Mesenchymal stem cell (in vitro differentiated cells and primary cell): ENCODE data around the gene PEG3.
"Not testable (repeated sequence)": the region's sequence is repeated elsewhere in the genome, so short reads cannot be mapped to it uniquely, and the experiment has no call there.

ENCODE experiments used
- DNase-seq: peaks from one replicate; pipeline ENCODE4 v3.0.0-alpha.2; 2013
- H2AFZ ChIP-seq: one replicate; pipeline ENCODE4 v1.6.1; 2013; ENCODE audit warnings: low read depth, mild to moderate bottlenecking, control low read depth, inconsistent platforms, low read length, moderate library complexity
- H2AK5ac ChIP-seq: 2 replicates; pipeline ENCODE4 v1.6.1; 2013; ENCODE audit warnings: low read length, moderate library complexity, mild to moderate bottlenecking, inconsistent platforms; ENCODE audit not compliant: severe bottlenecking
- H2BK120ac ChIP-seq: one replicate; pipeline ENCODE4 v1.6.1; 2013; ENCODE audit warnings: low read depth, mild to moderate bottlenecking, inconsistent platforms, low read length, moderate library complexity
- H2BK12ac ChIP-seq, 2 experiments: one replicate each; pipeline ENCODE4 v1.6.1; 2013; ENCODE audit warnings: inconsistent platforms in 2 of 2, low read length in 2 of 2, mild to moderate bottlenecking in 2 of 2, moderate library complexity in 2 of 2, control low read depth in 1 of 2
- H2BK15ac ChIP-seq: one replicate; pipeline ENCODE4 v1.6.1; 2013; ENCODE audit warnings: mild to moderate bottlenecking, low read depth, inconsistent platforms; ENCODE audit not compliant: poor library complexity, severe bottlenecking
- H2BK5ac ChIP-seq: 2 replicates; pipeline ENCODE4 v1.6.1; 2013; ENCODE audit warnings: low read depth, mild to moderate bottlenecking, low read length, control low read depth, inconsistent platforms; ENCODE audit not compliant: poor library complexity, severe bottlenecking
- H3K14ac ChIP-seq, 2 experiments: one replicate each; pipeline ENCODE4 v1.6.1; 2013; ENCODE audit warnings: inconsistent platforms in 2 of 2, low read length in 2 of 2, control low read depth in 1 of 2, mild to moderate bottlenecking in 1 of 2, moderate library complexity in 1 of 2
- H3K18ac ChIP-seq, 2 experiments: one replicate each; pipeline ENCODE4 v1.6.1; 2013; ENCODE audit warnings: inconsistent platforms in 2 of 2, low read length in 2 of 2, control low read depth in 1 of 2, low read depth in 1 of 2, mild to moderate bottlenecking in 1 of 2
- H3K23ac ChIP-seq, 2 experiments: one replicate each; pipeline ENCODE4 v1.6.1; 2013; ENCODE audit warnings: inconsistent platforms in 2 of 2, low read length in 2 of 2, mild to moderate bottlenecking in 2 of 2, moderate library complexity in 2 of 2, control low read depth in 1 of 2
- H3K27ac ChIP-seq: 2 replicates; pipeline ENCODE4 v1.5.1; 2013; ENCODE audit warnings: mild to moderate bottlenecking, moderate library complexity, low read length, control low read depth, inconsistent platforms; ENCODE audit not compliant: poor library complexity, severe bottlenecking
- H3K27me3 ChIP-seq, 2 experiments: 2 replicates each; pipeline versions ENCODE4 v1.6.1 to v1.7.0; 2013; ENCODE audit warnings: low read length in 2 of 2, mild to moderate bottlenecking in 2 of 2, moderate library complexity in 2 of 2, control low read depth in 1 of 2, inconsistent platforms in 1 of 2; ENCODE audit not compliant: control insufficient read depth in 1 of 2, insufficient read depth in 1 of 2
- H3K36me3 ChIP-seq, 2 experiments: 2 replicates each; pipeline versions ENCODE4 v1.6.1 to v1.7.0; 2013; ENCODE audit warnings: low read length in 2 of 2, control low read depth in 1 of 2, inconsistent platforms in 1 of 2, low read depth in 1 of 2, mild to moderate bottlenecking in 1 of 2; ENCODE audit not compliant: insufficient read depth in 2 of 2, control insufficient read depth in 1 of 2
- H3K4ac ChIP-seq, 2 experiments: one replicate each; pipeline ENCODE4 v1.6.1; 2013; ENCODE audit warnings: inconsistent platforms in 2 of 2, low read length in 2 of 2, mild to moderate bottlenecking in 2 of 2, moderate library complexity in 2 of 2, control low read depth in 1 of 2, low read depth in 1 of 2
- H3K4me1 ChIP-seq: 2 replicates; pipeline ENCODE4 v1.6.1; 2013; ENCODE audit warnings: low read depth, low read length, control low read depth; ENCODE audit not compliant: control insufficient read depth, insufficient read depth
- H3K4me2 ChIP-seq: 2 replicates; pipeline ENCODE4 v1.6.1; 2013; ENCODE audit warnings: low read length, mild to moderate bottlenecking, inconsistent platforms; ENCODE audit not compliant: poor library complexity, severe bottlenecking
- H3K4me3 ChIP-seq, 2 experiments: 2 replicates each; pipeline versions ENCODE4 v1.5.1 to v1.7.0; 2013; ENCODE audit warnings: low read length in 2 of 2, mild to moderate bottlenecking in 2 of 2, control low read depth in 1 of 2, low read depth in 1 of 2; ENCODE audit not compliant: insufficient read depth in 1 of 2
- H3K79me1 ChIP-seq: replicated peaks from 2 replicates; pipeline ENCODE4 v1.6.1; 2013; ENCODE audit warnings: mild to moderate bottlenecking, control low read depth, low read length, inconsistent platforms; ENCODE audit not compliant: poor library complexity, severe bottlenecking
- H3K9ac ChIP-seq: 2 replicates; pipeline ENCODE4 v1.7.0; 2013; ENCODE audit warnings: mild to moderate bottlenecking, low read length, moderate library complexity
- H3K9me3 ChIP-seq: 2 replicates; pipeline ENCODE4 v1.7.0; 2013; ENCODE audit warnings: mild to moderate bottlenecking, low read length; ENCODE audit not compliant: control insufficient read depth
- H4K8ac ChIP-seq: one replicate; pipeline ENCODE4 v1.6.1; 2013; ENCODE audit warnings: inconsistent platforms, mild to moderate bottlenecking, low read length, moderate library complexity
- H4K91ac ChIP-seq: one replicate; pipeline ENCODE4 v1.6.1; 2013; ENCODE audit warnings: mild to moderate bottlenecking, low read length, inconsistent platforms
- WGBS: methylation state at CpG from one replicate; pipeline ENCODE4 v1.1.7; 2013; ENCODE audit warnings: mixed read lengths; 5-methylcytosine and 5-hydroxymethylcytosine counted together

The PEG3 gene

GRCh38 chr19:56852361-56852760, 11.8 kb upstream of the PEG3 start:
- H3K23ac ChIP-seq, H3K4ac ChIP-seq, H3K4me2 ChIP-seq, H3K4me3 ChIP-seq, H3K79me1 ChIP-seq, H3K14ac ChIP-seq, H2AK5ac ChIP-seq, H2AFZ ChIP-seq, H3K18ac ChIP-seq, H2BK12ac ChIP-seq, H2BK120ac ChIP-seq, H2BK5ac ChIP-seq, H3K27me3 ChIP-seq, H4K91ac ChIP-seq, H4K8ac ChIP-seq, H3K4me1 ChIP-seq, H3K9ac ChIP-seq, H2BK15ac ChIP-seq, DNase-seq, H3K27ac ChIP-seq, H3K36me3 ChIP-seq: not testable (repeated sequence)
- H3K9me3 ChIP-seq, result peaks cover 26% of the 10 kb centered on the region
- 87% methylated on average over 1 of the region's 2 CpGs for WGBS

GRCh38 chr19:56848166-56848565, 7.6 kb upstream of the PEG3 start:
- Histone ChIP-seq H3K27me3 (no peaks in the 10 kb centered on the region), H3K18ac (no peak overlapping the region), H2BK15ac (no peak overlapping the region), H2BK12ac (no peak overlapping the region), H3K9ac (no peak overlapping the region), H2AFZ (no peak overlapping the region), H2AK5ac (no peak overlapping the region), H3K36me3 (no peaks in the 10 kb centered on the region), H4K91ac (no peak overlapping the region), H2BK120ac (no peak overlapping the region), H4K8ac (no peak overlapping the region), H3K4ac (no peak overlapping the region), H3K4me1 (no peaks in the 10 kb centered on the region), H3K14ac (no peak overlapping the region), H3K4me2 (no peak overlapping the region), H3K9me3 (peaks cover 30% of the 10 kb centered on the region), H3K79me1 (no peaks in the 10 kb centered on the region), H3K23ac (no peak overlapping the region), H2BK5ac (no peak overlapping the region), H3K4me3 (no peak overlapping the region), H3K27ac (no peak overlapping the region)
- no peak for DNase-seq
- 63% methylated on average over 2 of the region's 4 CpGs for WGBS

- no peak overlapping the region for H3K9ac ChIP-seq
- no peak overlapping the region for H2BK120ac ChIP-seq
- no peak overlapping the region for H3K23ac ChIP-seq
- H3K36me3 ChIP-seq, result no peaks in the 10 kb centered on the region
- no peak overlapping the region for H2AFZ ChIP-seq
- no peak overlapping the region for H3K27ac ChIP-seq
- H3K4me1 ChIP-seq, result no peaks in the 10 kb centered on the region
- no peak overlapping the region for H4K91ac ChIP-seq
- H3K4me2 ChIP-seq, result no peak overlapping the region
- H2AK5ac ChIP-seq, result no peak overlapping the region
- H4K8ac ChIP-seq, result no peak overlapping the region
- H3K4ac ChIP-seq, result no peak overlapping the region
- H3K9me3 ChIP-seq, result peaks cover 16% of the 10 kb centered on the region
- H3K18ac ChIP-seq, result no peak overlapping the region
- H3K4me3 ChIP-seq, result no peak overlapping the region
- H2BK15ac ChIP-seq, result no peak overlapping the region
- H3K79me1 ChIP-seq, result no peaks in the 10 kb centered on the region
- H3K14ac ChIP-seq, result no peak overlapping the region
- no peak overlapping the region for H2BK12ac ChIP-seq
- no peak for DNase-seq
- no peak overlapping the region for H2BK5ac ChIP-seq
- H3K27me3 ChIP-seq, result no peaks in the 10 kb centered on the region
- 63% methylated on average over 1 of the region's 1 CpG for WGBS
These were observed 1.9 kb upstream of the PEG3 start for GRCh38 chr19:56842412-56842811.

GRCh38 chr19:56841193-56841543, 642 bp upstream of the PEG3 start:
- Histone ChIP-seq H3K4me1 (no peaks in the 10 kb centered on the region), H4K91ac (no peak overlapping the region), H3K36me3 (no peaks in the 10 kb centered on the region), H3K27ac (no peak overlapping the region), H3K23ac (no peak overlapping the region), H3K14ac (no peak overlapping the region), H2BK120ac (no peak overlapping the region), H2BK12ac (no peak overlapping the region), H2BK5ac (no peak overlapping the region), H3K18ac (no peak overlapping the region), H2BK15ac (no peak overlapping the region), H2AFZ (no peak overlapping the region), H4K8ac (no peak overlapping the region), H3K4me2 (no peak overlapping the region), H3K79me1 (no peaks in the 10 kb centered on the region), H3K4me3 (no peak overlapping the region), H3K27me3 (no peaks in the 10 kb centered on the region), H3K4ac (no peak overlapping the region), H3K9me3 (peaks cover 12% of the 10 kb centered on the region), H3K9ac (no peak overlapping the region), H2AK5ac (no peak overlapping the region)
- no peak for DNase-seq
- WGBS, result 87% methylated on average over 11 of the region's 12 CpGs
